ENCODE data around the gene MIOX.
"Not testable (repeated sequence)": the region's sequence is repeated elsewhere in the genome, so short reads cannot be mapped to it uniquely, and the experiment has no call there.

The MIOX gene

DNA sequence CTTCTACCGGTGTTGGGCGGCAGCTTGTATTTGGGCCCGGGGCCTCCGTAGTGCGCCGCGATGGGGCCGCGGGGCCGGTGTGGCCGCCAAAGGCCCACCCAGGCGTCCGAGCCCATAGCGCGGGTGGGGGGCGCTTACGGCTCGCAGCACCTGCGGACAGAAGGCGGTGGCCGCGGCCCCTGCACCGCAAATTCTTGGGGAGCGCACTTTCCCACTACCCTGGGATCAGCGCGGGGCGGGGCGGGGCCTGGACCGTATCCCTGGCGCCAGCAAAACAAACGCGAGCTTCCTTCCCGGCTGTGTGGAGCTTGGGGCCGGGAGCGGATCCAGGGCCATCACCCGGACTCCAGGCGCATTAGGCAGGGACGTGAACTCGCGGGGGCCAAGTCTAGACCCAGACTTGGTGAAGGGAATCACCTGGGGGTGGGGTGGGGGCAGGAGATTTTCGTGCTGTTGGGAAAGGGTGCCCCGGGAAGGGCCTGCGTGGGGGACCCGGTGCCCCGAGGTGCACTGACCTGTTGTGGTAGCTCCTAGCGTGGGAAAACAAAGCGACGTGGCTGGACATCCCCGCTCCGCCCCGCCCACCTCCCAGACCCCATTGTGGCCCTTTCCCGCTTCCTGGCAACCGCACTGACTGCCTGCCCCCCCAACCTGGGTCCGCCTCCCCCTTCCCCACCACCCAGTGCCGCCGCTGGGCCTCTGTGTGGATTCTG is 45.5 kb downstream of the MIOX start:
- TF ChIP-seq, protein P1, sequence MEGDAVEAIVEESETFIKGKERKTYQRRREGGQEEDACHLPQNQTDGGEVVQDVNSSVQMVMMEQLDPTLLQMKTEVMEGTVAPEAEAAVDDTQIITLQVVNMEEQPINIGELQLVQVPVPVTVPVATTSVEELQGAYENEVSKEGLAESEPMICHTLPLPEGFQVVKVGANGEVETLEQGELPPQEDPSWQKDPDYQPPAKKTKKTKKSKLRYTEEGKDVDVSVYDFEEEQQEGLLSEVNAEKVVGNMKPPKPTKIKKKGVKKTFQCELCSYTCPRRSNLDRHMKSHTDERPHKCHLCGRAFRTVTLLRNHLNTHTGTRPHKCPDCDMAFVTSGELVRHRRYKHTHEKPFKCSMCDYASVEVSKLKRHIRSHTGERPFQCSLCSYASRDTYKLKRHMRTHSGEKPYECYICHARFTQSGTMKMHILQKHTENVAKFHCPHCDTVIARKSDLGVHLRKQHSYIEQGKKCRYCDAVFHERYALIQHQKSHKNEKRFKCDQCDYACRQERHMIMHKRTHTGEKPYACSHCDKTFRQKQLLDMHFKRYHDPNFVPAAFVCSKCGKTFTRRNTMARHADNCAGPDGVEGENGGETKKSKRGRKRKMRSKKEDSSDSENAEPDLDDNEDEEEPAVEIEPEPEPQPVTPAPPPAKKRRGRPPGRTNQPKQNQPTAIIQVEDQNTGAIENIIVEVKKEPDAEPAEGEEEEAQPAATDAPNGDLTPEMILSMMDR (conservative IDR thresholded peaks at IDR 0.05; ENCODE audit: low read length), result no peak
- H3K4me3 ChIP-seq (ENCODE audit: low read length), result peak overlapping the region; percentile 66
- DNase-seq (ENCODE audit: low read depth), result peak; percentile 77

DNA sequence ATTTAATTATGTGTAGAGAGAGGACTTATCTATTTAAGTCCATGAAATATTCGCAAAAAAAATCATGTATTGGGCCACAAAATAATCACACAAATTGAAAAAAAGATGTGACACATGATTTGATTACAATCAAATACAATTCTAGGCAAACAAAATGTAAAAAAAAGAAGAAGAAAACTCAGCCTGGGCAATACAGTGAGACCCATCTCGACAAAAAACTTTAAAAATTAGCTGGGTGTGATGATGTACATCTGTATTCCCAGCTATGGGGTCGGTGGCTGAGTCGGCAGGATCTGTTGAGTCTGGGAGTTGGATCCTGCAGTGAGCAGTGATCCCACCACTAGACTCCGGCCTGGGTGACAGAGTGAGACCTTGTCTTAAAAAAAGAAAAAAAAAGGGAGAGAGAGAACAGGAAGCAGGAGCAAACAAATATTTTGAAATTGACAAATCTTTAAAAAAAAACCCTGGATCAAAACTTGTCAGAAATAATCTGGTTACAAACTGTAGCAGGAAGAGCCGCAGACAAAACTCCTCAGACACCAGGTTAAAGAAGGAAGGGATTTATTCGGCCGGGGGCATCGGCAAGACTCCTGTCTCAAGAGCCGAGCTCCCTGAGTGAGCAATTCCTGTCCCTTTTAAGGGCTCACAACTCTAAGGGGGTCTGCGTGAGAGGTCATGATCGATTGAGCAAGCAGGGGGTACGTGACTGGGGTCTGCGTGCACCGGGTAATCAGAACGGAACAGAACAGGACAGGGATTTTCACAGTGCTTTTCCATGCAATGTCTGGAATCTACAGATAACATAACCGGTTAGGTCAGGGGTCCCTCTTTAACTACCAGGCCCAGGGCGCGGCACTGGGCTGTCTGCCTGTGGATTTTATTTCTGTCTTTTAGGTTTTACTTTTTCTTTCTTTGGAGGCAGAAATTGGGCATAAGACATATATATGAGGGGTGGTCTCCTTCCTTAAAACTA is 46.5 kb downstream of the MIOX start:
- TF ChIP-seq, protein P1 (conservative IDR thresholded peaks at IDR 0.05; ENCODE audit: low read length), result no peak
- no peak for DNase-seq (ENCODE audit: low read depth)
- no peak overlapping the region for H3K4me3 ChIP-seq (ENCODE audit: low read length)

DNA sequence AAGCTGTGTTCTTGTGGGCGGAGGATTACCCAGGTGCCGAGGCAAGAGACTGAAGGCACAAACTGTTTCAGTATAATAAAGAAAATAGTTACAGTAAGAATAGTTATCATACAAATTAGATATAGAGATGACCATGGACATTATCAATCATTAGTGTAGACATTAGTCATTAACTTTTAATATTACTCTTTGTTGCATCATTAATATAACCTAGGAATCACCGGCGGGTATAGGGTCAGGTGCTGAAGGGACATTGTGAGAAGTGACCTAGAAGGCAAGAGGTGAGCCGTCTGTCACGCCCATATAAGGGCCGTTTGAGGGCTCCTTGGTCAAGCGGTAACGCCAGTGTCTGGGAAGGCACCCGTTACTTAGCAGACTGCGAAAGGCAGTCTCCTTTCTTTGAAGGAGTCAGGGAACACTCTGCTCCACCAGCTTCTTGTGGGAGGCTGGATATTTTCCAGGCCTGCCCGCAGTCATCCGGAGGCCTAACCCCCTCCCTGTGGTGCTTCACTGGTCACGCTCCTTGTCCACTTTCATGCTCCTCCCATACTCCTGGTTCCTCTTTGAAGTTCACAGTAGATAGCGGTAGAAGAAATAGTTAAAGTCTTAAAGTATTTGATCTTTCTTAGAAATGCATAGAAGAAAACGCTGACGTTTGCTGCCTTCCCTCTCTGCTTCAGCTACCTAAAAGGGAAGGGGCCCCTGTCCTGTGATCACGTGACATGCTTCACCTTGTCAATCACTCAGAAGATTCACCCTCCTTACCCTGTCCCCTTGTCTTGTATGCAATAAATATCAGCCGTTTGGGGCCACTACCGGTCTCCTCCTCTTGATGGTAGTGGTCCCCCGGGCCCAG is 47.4 kb downstream of the MIOX start:
- not testable (repeated sequence) for H3K4me3 ChIP-seq (ENCODE audit: low read length)
- DNase-seq (ENCODE audit: low read depth), result peak; percentile 50

DNA sequence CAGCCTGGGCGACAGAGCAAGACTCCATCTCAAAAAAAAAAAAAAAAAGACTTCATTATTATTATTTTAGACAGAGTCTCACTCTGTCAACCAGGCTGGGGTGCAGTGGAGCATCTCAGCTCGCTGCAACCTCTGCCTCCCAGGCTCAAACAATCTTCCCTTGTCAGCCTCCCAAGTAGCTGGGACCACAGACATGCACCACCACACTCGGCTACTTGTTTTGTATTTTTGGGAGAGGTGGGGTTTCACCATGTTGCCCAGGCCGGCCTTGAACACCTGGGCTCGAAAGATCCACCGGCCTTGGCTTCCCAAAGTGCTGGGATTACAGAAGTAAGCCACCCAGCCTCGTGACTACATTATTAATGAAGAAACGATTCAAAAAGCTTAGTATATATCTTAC is 48.5 kb downstream of the MIOX start:
- no peak overlapping the region for H3K4me3 ChIP-seq (ENCODE audit: low read length)
- DNase-seq (ENCODE audit: low read depth), result no peak
- TF ChIP-seq, protein P1 (conservative IDR thresholded peaks at IDR 0.05; ENCODE audit: low read length), result no peak

DNA sequence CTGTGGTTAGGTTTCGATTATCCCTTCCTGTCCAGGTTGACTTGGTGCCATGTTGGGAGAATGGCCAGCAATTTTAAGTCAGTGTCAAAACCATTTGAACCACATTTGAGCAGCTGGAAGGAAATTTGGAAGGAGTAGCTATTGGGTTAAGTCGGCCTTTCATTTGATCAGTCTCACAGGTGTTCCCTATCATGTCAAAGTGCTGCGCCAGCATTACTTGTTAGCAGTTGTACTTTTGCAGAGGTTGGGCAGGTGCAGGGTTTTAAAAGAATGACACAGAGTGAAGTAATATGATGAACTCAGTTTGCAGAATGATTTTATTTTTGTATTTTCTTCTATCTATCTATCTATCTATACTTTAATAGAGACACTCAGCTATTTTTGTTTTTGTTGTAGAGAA is 49.6 kb downstream of the MIOX start:
- TF ChIP-seq, protein P1 (conservative IDR thresholded peaks at IDR 0.05; ENCODE audit: low read length), result no peak
- H3K4me3 ChIP-seq (ENCODE audit: low read length), result no peak overlapping the region
- DNase-seq (ENCODE audit: low read depth), result no peak

DNA sequence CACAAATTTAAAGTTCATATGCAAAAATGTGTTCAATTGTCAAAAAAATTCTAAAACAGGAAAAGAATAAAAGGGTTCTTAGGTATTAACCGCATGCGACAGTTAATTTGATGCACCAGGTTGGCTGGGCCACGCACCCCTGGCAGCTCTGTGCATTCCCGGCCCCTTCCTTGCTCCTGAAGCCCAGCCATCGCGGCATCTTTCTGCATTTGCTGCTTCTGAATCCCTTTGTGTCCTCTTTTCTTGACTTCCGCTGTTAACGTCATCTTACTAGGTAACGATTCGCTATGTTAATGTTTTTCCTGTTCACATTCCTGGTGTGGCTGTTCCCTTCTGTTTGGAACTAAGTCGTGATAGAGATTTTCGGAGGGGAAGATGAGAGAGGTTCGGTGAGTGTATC is 51.1 kb downstream of the MIOX start:
- DNase-seq (ENCODE audit: low read depth), result no peak
- no peak overlapping the region for H3K4me3 ChIP-seq (ENCODE audit: low read length)
- TF ChIP-seq, protein P1 (conservative IDR thresholded peaks at IDR 0.05; ENCODE audit: low read length), result no peak

Data from AG10803 (cell line).